Measurements from ENCODE around the gene GCNA.
"Not testable (repeated sequence)": the region's sequence is repeated elsewhere in the genome, so short reads cannot be mapped to it uniquely, and the experiment has no call there.

Gene GCNA

DNA sequence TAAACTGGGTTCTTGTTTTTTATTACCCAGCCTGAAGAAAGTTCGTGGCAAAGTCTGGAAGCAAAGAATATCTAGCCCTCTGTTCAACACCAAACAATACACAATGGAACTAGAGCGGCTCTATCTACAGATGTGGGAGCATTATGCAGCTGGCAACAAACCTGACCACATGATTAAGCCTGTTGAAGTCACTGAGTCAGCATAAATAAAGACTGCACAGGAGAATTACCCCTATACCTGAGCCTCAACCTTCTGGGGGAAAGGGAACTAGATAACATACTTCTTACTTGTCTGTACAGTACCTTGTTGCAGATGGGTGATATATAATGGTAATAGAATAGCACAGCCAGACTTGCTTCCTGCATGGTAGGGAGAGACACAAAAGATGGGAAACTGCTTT is 4.6 kb upstream of the GCNA start:
- no peak overlapping the region for H3K4me3 ChIP-seq (ENCODE audit: low read depth, low read length)
- H3K9me3 ChIP-seq: no peaks in the 10 kb centered on the region
- TF ChIP-seq, protein P1, sequence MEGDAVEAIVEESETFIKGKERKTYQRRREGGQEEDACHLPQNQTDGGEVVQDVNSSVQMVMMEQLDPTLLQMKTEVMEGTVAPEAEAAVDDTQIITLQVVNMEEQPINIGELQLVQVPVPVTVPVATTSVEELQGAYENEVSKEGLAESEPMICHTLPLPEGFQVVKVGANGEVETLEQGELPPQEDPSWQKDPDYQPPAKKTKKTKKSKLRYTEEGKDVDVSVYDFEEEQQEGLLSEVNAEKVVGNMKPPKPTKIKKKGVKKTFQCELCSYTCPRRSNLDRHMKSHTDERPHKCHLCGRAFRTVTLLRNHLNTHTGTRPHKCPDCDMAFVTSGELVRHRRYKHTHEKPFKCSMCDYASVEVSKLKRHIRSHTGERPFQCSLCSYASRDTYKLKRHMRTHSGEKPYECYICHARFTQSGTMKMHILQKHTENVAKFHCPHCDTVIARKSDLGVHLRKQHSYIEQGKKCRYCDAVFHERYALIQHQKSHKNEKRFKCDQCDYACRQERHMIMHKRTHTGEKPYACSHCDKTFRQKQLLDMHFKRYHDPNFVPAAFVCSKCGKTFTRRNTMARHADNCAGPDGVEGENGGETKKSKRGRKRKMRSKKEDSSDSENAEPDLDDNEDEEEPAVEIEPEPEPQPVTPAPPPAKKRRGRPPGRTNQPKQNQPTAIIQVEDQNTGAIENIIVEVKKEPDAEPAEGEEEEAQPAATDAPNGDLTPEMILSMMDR (IDR thresholded peaks at IDR 0.05; ENCODE audit: low read depth, low read length): no peak
- H3K4me1 ChIP-seq: no peaks in the 10 kb centered on the region
- no peak for DNase-seq
- H3K36me3 ChIP-seq: peaks cover 23% of the 10 kb centered on the region
- H3K27me3 ChIP-seq: no peaks in the 10 kb centered on the region

DNA sequence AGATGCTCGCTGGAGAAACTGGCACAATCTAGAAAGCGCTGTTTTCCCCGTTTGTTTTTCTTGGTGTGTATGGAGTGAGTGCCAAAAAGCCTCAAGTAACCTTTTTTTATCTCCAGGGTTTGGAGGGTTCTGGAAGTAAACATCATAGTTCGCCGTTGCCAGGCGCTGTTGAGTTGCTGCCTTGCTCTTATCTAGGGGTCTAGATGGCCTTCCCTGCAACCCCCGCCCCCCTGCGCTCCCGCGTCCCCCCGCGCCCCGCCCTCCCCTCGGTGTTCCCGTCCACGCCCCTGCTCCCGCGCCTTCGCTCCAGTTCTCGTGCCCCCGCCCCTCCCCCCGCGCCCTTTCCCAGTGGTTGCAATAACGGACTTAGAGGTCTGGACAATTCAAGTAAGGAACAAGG is 555 bp upstream of the GCNA start:
- Histone ChIP-seq H3K27me3 (no peaks in the 10 kb centered on the region), H3K36me3 (peaks cover 18% of the 10 kb centered on the region), H3K9me3 (no peaks in the 10 kb centered on the region), H3K4me1 (no peaks in the 10 kb centered on the region), H3K4me3 (ENCODE audit: low read depth, low read length) (no peak overlapping the region)
- TF ChIP-seq, protein P1 (IDR thresholded peaks at IDR 0.05; ENCODE audit: low read depth, low read length): no peak
- no peak for DNase-seq

DNA sequence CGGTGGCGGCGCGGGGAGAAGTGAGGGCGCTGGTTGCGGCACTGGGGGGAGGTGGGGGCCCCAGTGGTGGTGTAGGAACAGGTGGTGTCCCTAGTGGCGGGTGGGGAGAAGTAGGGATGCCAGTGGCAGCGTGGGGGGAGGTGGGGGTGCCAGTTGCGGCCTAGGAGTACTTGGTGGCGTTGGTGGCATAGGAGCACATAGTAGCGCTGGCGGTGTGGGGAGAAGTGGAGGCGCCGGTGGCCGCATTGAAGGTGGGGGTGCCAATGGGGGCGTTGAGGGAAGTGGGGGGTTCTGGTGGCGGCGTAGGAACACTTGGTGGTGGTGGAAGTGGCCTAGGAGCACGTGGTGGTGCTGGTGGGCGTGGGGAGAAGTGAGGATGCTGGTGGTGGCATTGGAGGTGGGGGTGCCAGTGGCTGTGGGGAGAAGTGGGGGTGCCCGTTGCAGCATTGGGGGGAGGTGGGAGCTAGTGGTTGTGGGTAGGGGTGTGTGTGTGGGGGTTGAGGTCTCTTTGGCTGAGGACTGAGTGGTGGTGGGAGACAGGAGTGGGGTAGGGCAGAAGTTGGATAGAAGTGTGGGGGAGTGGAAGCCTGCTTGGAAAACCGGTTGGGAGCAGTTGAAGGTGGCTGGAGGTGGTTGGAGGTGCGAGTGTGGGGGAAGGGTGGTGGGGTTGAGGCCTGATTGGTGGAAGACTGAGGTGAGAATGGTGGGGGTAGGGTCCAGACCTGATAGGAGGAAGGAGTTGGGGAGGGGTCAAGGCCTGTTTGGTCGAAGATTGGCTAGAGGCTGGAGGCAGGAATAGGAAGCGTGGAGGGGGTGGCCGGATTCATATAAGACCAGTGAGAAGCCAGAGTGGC is 1.1 kb downstream of the GCNA start:
- Histone ChIP-seq H3K9me3 (no peaks in the 10 kb centered on the region), H3K27me3 (no peaks in the 10 kb centered on the region), H3K4me1 (no peaks in the 10 kb centered on the region), H3K36me3 (peaks cover 10% of the 10 kb centered on the region), H3K4me3 (ENCODE audit: low read depth, low read length) (no peak overlapping the region)
- TF ChIP-seq, protein P1 (IDR thresholded peaks at IDR 0.05; ENCODE audit: low read depth, low read length): no peak
- no peak for DNase-seq

DNA sequence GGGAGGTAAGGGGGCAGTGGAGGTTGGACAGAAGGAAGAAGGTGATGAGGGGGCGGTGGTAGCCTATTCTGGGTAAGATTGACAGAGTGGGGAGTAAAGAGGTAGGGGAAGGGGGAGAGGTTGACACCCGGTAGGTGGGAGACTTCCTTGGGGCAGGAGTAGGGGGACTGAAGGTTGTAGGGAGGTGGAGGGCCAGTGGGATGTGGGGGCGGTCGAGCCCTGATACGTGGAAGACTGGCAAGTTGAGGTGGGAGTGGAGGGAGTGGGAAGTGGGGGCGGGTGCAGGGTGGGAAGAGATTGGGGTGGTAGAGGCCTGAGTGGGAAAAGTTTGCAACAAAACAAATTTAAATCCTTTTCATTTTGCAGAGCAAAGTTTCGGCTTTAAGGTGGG is 1.7 kb downstream of the GCNA start:
- H3K9me3 ChIP-seq: no peaks in the 10 kb centered on the region

DNA sequence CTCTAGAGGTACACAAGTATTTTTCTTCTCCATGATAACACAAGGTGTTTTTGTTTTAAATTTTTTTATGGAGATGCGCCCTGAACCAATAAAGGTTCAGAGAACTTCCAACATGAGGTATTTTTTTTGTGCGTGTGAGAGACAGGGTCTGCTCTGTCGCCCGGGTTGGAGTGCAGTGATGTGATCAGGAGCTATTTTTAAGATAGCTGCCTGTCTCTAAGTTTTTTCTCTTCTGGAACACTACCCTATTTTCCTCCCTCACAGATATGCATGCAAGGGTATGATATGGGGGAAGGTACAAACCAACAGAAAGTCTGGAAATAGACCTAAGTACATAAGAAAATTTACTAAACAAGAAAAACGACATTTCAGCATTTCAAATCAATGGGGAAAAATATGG is 3.0 kb downstream of the GCNA start:
- H3K9me3 ChIP-seq: no peaks in the 10 kb centered on the region
- H3K36me3 ChIP-seq: no peaks in the 10 kb centered on the region
- H3K4me3 ChIP-seq (ENCODE audit: low read depth, low read length): no peak overlapping the region
- H3K27me3 ChIP-seq: no peaks in the 10 kb centered on the region
- H3K4me1 ChIP-seq: no peaks in the 10 kb centered on the region
- no peak for DNase-seq
- TF ChIP-seq, protein P1 (IDR thresholded peaks at IDR 0.05; ENCODE audit: low read depth, low read length): no peak

More for the DNA sequence above, 1.7 kb downstream of the GCNA start:
- Histone ChIP-seq H3K4me3 (ENCODE audit: low read depth, low read length) (no peak overlapping the region), H3K27me3 (no peaks in the 10 kb centered on the region), H3K36me3 (peaks cover 8% of the 10 kb centered on the region; the same call in 1 of the 2 replicates), H3K4me1 (no peaks in the 10 kb centered on the region)
- TF ChIP-seq, protein P1 (IDR thresholded peaks at IDR 0.05; ENCODE audit: low read depth, low read length): no peak
- no peak for DNase-seq

DNA sequence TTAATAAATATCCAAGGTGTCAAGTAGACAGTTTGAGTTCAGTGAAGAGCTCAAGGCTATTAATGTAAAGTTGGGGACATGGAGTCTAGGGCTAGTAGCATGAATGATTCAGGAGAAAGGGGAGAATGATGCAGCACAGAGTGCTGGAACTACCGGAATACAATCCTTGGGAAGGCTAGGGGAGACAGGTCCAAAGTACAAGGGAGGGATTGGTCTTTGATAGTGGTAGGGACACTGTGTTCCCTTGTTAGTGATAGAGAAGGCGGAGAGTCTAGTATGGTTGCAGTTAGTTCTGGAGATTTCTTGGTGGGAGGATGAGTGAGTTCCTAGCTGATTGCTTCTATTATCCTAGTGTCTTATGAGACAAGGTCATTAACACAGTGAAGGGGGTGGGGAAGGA is 8.7 kb downstream of the GCNA start:
- DNase-seq: no peak

DNA sequence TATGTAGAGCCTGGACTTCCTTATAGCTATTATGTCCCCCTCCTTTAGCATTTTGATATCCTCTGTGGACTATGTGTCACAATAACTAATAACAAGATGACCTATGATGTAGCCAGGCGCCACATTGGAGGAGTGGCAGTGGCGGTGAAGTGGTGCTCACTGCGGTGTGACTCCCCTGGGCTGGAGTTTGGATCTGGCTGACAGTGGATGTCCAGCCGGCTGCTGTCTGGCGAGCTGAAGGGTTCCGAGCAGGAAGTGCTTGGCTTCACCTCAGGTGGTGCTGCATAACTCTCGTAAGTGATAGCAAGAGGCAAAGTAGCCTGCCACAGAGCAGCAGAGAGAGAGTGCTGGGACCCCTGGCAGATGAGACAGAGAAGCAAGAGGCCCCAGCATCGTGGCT is 15.0 kb downstream of the GCNA start:
- not testable (repeated sequence) for H3K27me3 ChIP-seq; H3K36me3 ChIP-seq; H3K4me1 ChIP-seq; H3K9me3 ChIP-seq; DNase-seq; H3K4me3 ChIP-seq (ENCODE audit: low read depth, low read length)

More for the DNA sequence above, 8.7 kb downstream of the GCNA start:
- Histone ChIP-seq H3K4me3 (ENCODE audit: low read depth, low read length) (no peak overlapping the region), H3K27me3 (no peaks in the 10 kb centered on the region), H3K9me3 (no peaks in the 10 kb centered on the region), H3K4me1 (no peaks in the 10 kb centered on the region), H3K36me3 (no peaks in the 10 kb centered on the region)
- TF ChIP-seq, protein P1 (IDR thresholded peaks at IDR 0.05; ENCODE audit: low read depth, low read length): no peak
